Limb (tissue), 2 donors: ENCODE data around the gene ASNSD1.
"Not testable (repeated sequence)": the region's sequence is repeated elsewhere in the genome, so short reads cannot be mapped to it uniquely, and the experiment has no call there.

Experiments used
- DNase-seq, 2 donors: peaks; one replicate each; pipeline ENCODE4 v3.0.0-alpha.2; 2016; ENCODE audit errors: extremely low spot score in 2 of 2

ASNSD1 gene

GRCh38 chr2:189685540-189686229, 24.4 kb downstream of the ASNSD1 start:
- no peak for DNase-seq

- not testable (repeated sequence) for DNase-seq
Measured at GRCh38 chr2:189687796-189688195, 26.5 kb downstream of the ASNSD1 start.

- DNase-seq: no peak
Measured at GRCh38 chr2:189696223-189696622, 35.0 kb downstream of the ASNSD1 start.

GRCh38 chr2:189698020-189698887, 37.0 kb downstream of the ASNSD1 start:
- DNase-seq: peak in 1 of 2 donors; percentile 43

- no peak for DNase-seq
Measured at GRCh38 chr2:189700681-189701080, 39.4 kb downstream of the ASNSD1 start.

- DNase-seq: no peak
Measured at GRCh38 chr2:189702071-189702470, 40.8 kb downstream of the ASNSD1 start.

GRCh38 chr2:189709501-189710221, 48.4 kb downstream of the ASNSD1 start:
- DNase-seq: no peak

- DNase-seq: not testable (repeated sequence)
Measured at GRCh38 chr2:189717593-189717992, 56.3 kb downstream of the ASNSD1 start.

GRCh38 chr2:189719571-189719970, 58.3 kb downstream of the ASNSD1 start:
- no peak for DNase-seq
